NCI-H1048 (cell line): ENCODE results near the gene RDH16.
"Not testable (repeated sequence)": the region's sequence is repeated elsewhere in the genome, so short reads cannot be mapped to it uniquely, and the experiment has no call there.

ENCODE experiments used
- DNase-seq: peaks from one replicate; lab custom pipeline; 2025; lab: John Stamatoyannopoulos, UW

Gene RDH16

GRCh38 chr12:56921346-56921745 lies 36.1 kb downstream of the RDH16 start:
- DNase-seq, result no peak

GRCh38 chr12:56918139-56918538 lies 39.3 kb downstream of the RDH16 start:
- not testable (repeated sequence) for DNase-seq

- no peak for DNase-seq
Observed at GRCh38 chr12:56916996-56917333, 40.4 kb downstream of the RDH16 start.

- DNase-seq, result no peak
Observed at GRCh38 chr12:56916296-56916995, 41.0 kb downstream of the RDH16 start.

- DNase-seq, result no peak
Observed at GRCh38 chr12:56914724-56915123, 42.7 kb downstream of the RDH16 start.

- no peak for DNase-seq
Observed at GRCh38 chr12:56914256-56914655, 43.2 kb downstream of the RDH16 start.

GRCh38 chr12:56909403-56909802 lies 48.0 kb downstream of the RDH16 start:
- DNase-seq, result not testable (repeated sequence)

- DNase-seq, result no peak
Observed at GRCh38 chr12:56908136-56908535, 49.3 kb downstream of the RDH16 start.

GRCh38 chr12:56905852-56906251 lies 51.6 kb downstream of the RDH16 start:
- no peak for DNase-seq

GRCh38 chr12:56903374-56903773 lies 54.0 kb downstream of the RDH16 start:
- no peak for DNase-seq
